22Rv1 (cell line): ENCODE data around the gene GPR160.

ENCODE experiments used
- ZFX ChIP-seq: fragments of 450-650 bp; IDR thresholded peaks from 2 replicates; pipeline ENCODE4 v1.6.1; 2017; ENCODE audit warnings: antibody characterized with exemption, borderline replicate concordance
- TF ChIP-seq, protein P1 (sequence below): fragments of 450-650 bp; IDR thresholded peaks from 2 replicates; pipeline ENCODE4 v1.5.1; 2017; ENCODE audit warnings: mild to moderate bottlenecking

DNA sequence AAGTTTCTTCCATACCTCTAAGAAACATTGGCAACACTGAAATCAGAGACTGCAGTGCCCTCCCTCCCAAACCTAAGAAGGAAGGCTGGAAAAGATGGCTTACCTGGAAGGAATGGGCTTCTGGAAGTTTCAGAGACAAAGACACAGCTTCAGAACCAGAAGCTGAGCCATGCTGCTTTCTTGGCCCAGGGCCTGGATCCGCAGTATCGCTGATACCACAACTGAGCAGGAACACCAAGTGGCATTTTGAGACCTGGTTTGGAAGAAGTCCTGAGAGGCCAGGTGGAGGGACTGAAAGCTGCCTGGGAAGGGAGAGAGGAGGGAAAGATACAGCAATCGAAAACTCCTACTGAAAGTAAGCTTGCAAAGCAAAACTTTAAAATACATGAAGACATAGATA is 19.8 kb downstream of the GPR160 start:
- TF ChIP-seq, protein P1, sequence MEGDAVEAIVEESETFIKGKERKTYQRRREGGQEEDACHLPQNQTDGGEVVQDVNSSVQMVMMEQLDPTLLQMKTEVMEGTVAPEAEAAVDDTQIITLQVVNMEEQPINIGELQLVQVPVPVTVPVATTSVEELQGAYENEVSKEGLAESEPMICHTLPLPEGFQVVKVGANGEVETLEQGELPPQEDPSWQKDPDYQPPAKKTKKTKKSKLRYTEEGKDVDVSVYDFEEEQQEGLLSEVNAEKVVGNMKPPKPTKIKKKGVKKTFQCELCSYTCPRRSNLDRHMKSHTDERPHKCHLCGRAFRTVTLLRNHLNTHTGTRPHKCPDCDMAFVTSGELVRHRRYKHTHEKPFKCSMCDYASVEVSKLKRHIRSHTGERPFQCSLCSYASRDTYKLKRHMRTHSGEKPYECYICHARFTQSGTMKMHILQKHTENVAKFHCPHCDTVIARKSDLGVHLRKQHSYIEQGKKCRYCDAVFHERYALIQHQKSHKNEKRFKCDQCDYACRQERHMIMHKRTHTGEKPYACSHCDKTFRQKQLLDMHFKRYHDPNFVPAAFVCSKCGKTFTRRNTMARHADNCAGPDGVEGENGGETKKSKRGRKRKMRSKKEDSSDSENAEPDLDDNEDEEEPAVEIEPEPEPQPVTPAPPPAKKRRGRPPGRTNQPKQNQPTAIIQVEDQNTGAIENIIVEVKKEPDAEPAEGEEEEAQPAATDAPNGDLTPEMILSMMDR, result no peak
- no peak for TF ChIP-seq ZFX
